GM23248 (cell line): ENCODE data around the gene PSMD13.

Experiments
- EZH2 ChIP-seq: fragments of 200-600 bp; sonication (generic); IDR thresholded peaks from 2 replicates; pipeline ENCODE4 v1.6.1; 2018; ENCODE audit warnings: antibody characterized with exemption, mild to moderate bottlenecking; ENCODE audit not compliant: insufficient read depth, poor library complexity, severe bottlenecking
- EZH2phosphoT487 ChIP-seq: fragments of 200-600 bp; sonication (generic); IDR thresholded peaks from 2 replicates; pipeline ENCODE4 v1.6.1; 2018; ENCODE audit warnings: antibody characterized with exemption, moderate library complexity, mild to moderate bottlenecking, low read depth; ENCODE audit not compliant: insufficient read depth

DNA sequence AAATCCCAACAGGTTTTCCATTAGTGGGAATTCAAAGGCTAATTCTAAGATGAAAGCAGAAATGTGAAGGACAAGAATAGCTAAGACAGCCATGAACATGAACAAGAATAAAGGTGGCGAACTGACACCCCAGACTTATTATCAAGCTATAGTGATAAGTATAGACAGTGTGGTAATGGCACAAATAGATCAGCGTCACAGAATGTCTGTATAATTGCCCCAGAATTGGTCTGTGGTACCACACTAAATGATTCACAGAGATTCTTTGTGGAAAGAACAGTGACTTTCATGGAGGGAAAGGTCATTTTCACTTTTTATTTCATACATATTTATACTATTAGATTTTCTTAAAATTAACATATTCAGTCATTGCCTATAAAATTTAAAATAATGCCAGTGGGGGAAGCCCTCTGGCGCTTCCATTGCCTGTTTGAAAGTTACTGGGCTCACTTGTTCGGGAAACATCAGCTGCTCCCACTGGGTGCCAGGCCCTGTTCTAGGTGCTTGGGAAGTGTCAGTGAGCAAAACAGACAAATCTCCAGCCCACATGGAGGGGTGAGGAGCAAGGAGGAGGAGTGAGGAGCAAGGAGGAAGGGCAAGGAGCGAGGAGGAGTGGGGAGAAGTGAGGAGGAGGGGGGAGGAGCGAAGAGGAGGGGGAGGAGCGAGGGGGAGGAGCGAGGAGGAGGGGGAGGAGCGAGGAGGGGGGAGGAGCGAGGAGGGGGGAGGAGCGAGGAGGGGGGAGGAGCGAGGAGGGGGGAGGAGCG lies 30.1 kb downstream of the PSMD13 start:
- TF ChIP-seq EZH2 (no peak), EZH2phosphoT487 (no peak)
